ENCODE data around the gene MEAF6. TPM values are rescaled to one million over a fixed set of nuclear protein-coding genes. Genes with fewer than 3 reads are reported as not detected.
"Not testable (repeated sequence)": the region's sequence is repeated elsewhere in the genome, so short reads cannot be mapped to it uniquely, and the experiment has no call there.

The MEAF6 gene
- total RNA-seq, 1 experiment from 2014 or later: 72.0 TPM

- peak overlapping the region; percentile 82 for H3K4me3 Mint-ChIP-seq (ENCODE audit: unreplicated experiment)
- BruUV-seq (replicated peaks): TSS peak; percentile 94
- CTCF ChIA-PET: interaction anchor here (0.6 to 4.0 kb wide), 25 partner anchors 9 to 1652 kb away, joined by 3 to 32 read pairs (median 4); partner anchors contain the start of genes INPP5B and ZC3H12A
- no peak for TF ChIP-seq CTCF (IDR thresholded peaks at IDR 0.05; ENCODE audit: unreplicated experiment)
- POLR2A ChIA-PET: interaction anchor here (0.6 to 4.8 kb wide), 27 partner anchors 9 to 1366 kb away, joined by 3 to 159 read pairs (median 6); partner anchors contain the start of genes C1orf122, CDCA8, CSF3R and GNL2
- no peaks in the 10 kb centered on the region for H3K9me3 Mint-ChIP-seq (ENCODE audit: unreplicated experiment)
- peak overlapping the region; percentile 82 for H3K27ac Mint-ChIP-seq (ENCODE audit: low read depth, unreplicated experiment)
- H3K4me1 Mint-ChIP-seq (ENCODE audit: insufficient read depth, unreplicated experiment): peaks cover 16% of the 10 kb centered on the region
- H3K36me3 Mint-ChIP-seq (ENCODE audit: insufficient read depth, unreplicated experiment): peaks cover 16% of the 10 kb centered on the region
- no peak for DNase-seq (ENCODE audit: unreplicated experiment)
- no peaks in the 10 kb centered on the region for H3K27me3 Mint-ChIP-seq (ENCODE audit: insufficient read depth, unreplicated experiment)
- intact Hi-C loops (cut with micrococcal nuclease): no loop called here
Measured at GRCh38 chr1:37515185-37516034, 844 bp upstream of the MEAF6 start.

GRCh38 chr1:37513795-37514349 lies 694 bp downstream of the MEAF6 start:
- peaks cover 22% of the 10 kb centered on the region for H3K4me1 Mint-ChIP-seq (ENCODE audit: insufficient read depth, unreplicated experiment)
- ChIA-PET CTCF (interaction anchor here (0.6 to 4.0 kb wide), 27 partner anchors 8 to 1652 kb away, joined by 3 to 32 read pairs (median 4); partner anchors contain the start of genes SNIP1 and ZC3H12A), POLR2A (interaction anchor here (0.9 to 4.8 kb wide), 23 partner anchors 8 to 1364 kb away, joined by 3 to 159 read pairs (median 6); partner anchors contain the start of genes C1orf122, GNL2, MTF1 and MYCBP)
- peaks cover 26% of the 10 kb centered on the region for H3K36me3 Mint-ChIP-seq (ENCODE audit: insufficient read depth, unreplicated experiment)
- intact Hi-C loops (cut with micrococcal nuclease): loop anchor here (5.0 kb wide), 1 partner anchor 38 kb away; the partner anchor contains the start of gene SNIP1
- peak overlapping the region; percentile 82 for H3K4me3 Mint-ChIP-seq (ENCODE audit: unreplicated experiment)
- H3K9me3 Mint-ChIP-seq (ENCODE audit: unreplicated experiment): no peaks in the 10 kb centered on the region
- DNase-seq (ENCODE audit: unreplicated experiment): peak; percentile 23
- BruUV-seq (replicated peaks): no TSS peak
- H3K27me3 Mint-ChIP-seq (ENCODE audit: insufficient read depth, unreplicated experiment): no peaks in the 10 kb centered on the region
- no peak for TF ChIP-seq CTCF (IDR thresholded peaks at IDR 0.05; ENCODE audit: unreplicated experiment)
- peak overlapping the region; percentile 82 for H3K27ac Mint-ChIP-seq (ENCODE audit: low read depth, unreplicated experiment)

- ChIA-PET POLR2A (interaction anchor here (0.7 to 1.8 kb wide), 9 partner anchors 9 to 44 kb away, joined by 3 to 6 read pairs (median 3); partner anchors contain the start of genes SNIP1 and ZC3H12A), CTCF (interaction anchor here (0.6 to 2.1 kb wide), 10 partner anchors 9 to 519 kb away, joined by 3 to 13 read pairs (median 3); partner anchors contain the start of gene ZC3H12A)
- peak; percentile 21 for DNase-seq (ENCODE audit: unreplicated experiment)
- Mint-ChIP-seq H3K9me3 (ENCODE audit: unreplicated experiment) (no peaks in the 10 kb centered on the region), H3K36me3 (ENCODE audit: insufficient read depth, unreplicated experiment) (peaks cover 71% of the 10 kb centered on the region), H3K27me3 (ENCODE audit: insufficient read depth, unreplicated experiment) (no peaks in the 10 kb centered on the region), H3K27ac (ENCODE audit: low read depth, unreplicated experiment) (no peak overlapping the region), H3K4me1 (ENCODE audit: insufficient read depth, unreplicated experiment) (peaks cover 22% of the 10 kb centered on the region), H3K4me3 (ENCODE audit: unreplicated experiment) (no peak overlapping the region)
- no TSS peak for BruUV-seq (replicated peaks)
- TF ChIP-seq CTCF (IDR thresholded peaks at IDR 0.05; ENCODE audit: unreplicated experiment): peak; percentile 10
- intact Hi-C loops (cut with micrococcal nuclease): no loop called here
Measured at GRCh38 chr1:37509181-37509580, 5.4 kb downstream of the MEAF6 start.

GRCh38 chr1:37506740-37507139 lies 7.8 kb downstream of the MEAF6 start:
- TF ChIP-seq CTCF (IDR thresholded peaks at IDR 0.05; ENCODE audit: unreplicated experiment): no peak
- no peaks in the 10 kb centered on the region for H3K27me3 Mint-ChIP-seq (ENCODE audit: insufficient read depth, unreplicated experiment)

GRCh38 chr1:37502791-37503190 lies 11.8 kb downstream of the MEAF6 start:
- H3K27ac Mint-ChIP-seq (ENCODE audit: low read depth, unreplicated experiment); POLR2A ChIA-PET; DNase-seq (ENCODE audit: unreplicated experiment); intact Hi-C loops (cut with micrococcal nuclease); H3K9me3 Mint-ChIP-seq (ENCODE audit: unreplicated experiment); BruUV-seq (replicated peaks); H3K4me3 Mint-ChIP-seq (ENCODE audit: unreplicated experiment); H3K27me3 Mint-ChIP-seq (ENCODE audit: insufficient read depth, unreplicated experiment): not testable (repeated sequence)
- CTCF ChIA-PET: interaction anchor here (0.6 to 2.7 kb wide), 7 partner anchors 11 to 179 kb away, joined by 3 to 12 read pairs (median 7); partner anchors contain the start of gene MEAF6
- Mint-ChIP-seq H3K36me3 (ENCODE audit: insufficient read depth, unreplicated experiment) (peaks cover 87% of the 10 kb centered on the region), H3K4me1 (ENCODE audit: insufficient read depth, unreplicated experiment) (peaks cover 14% of the 10 kb centered on the region)

More at GRCh38 chr1:37506740-37507139, 7.8 kb downstream of the MEAF6 start:
- intact Hi-C loops (cut with micrococcal nuclease): no loop called here
- CTCF ChIA-PET: interaction anchor here (0.8 to 3.8 kb wide), 3 partner anchors 9 to 20 kb away, joined by 3 to 21 read pairs (median 4); no protein-coding TSS in a partner anchor
- Mint-ChIP-seq H3K9me3 (ENCODE audit: unreplicated experiment) (no peaks in the 10 kb centered on the region), H3K4me3 (ENCODE audit: unreplicated experiment) (no peak overlapping the region), H3K4me1 (ENCODE audit: insufficient read depth, unreplicated experiment) (peaks cover 15% of the 10 kb centered on the region), H3K27ac (ENCODE audit: low read depth, unreplicated experiment) (peak overlapping the region; percentile 36), H3K36me3 (ENCODE audit: insufficient read depth, unreplicated experiment) (peaks cover 91% of the 10 kb centered on the region)
- POLR2A ChIA-PET: interaction anchor here (1.1 to 1.2 kb wide), 2 partner anchors 21 to 32 kb away, joined by 3 to 4 read pairs; no protein-coding TSS in a partner anchor
- BruUV-seq (replicated peaks): no TSS peak
- DNase-seq (ENCODE audit: unreplicated experiment): no peak
